Astrocyte (in vitro differentiated cells and primary cell): ENCODE results near the gene FAM50A. TPM values are rescaled to one million over a fixed set of nuclear protein-coding genes. Genes with fewer than 3 reads are reported as not detected.

ENCODE experiments used
- DNase-seq: peaks from one replicate; pipeline ENCODE4 v3.0.0-alpha.2; 2010; ENCODE audit warnings: low read depth
- FAIRE-seq: peaks from 2 replicates; lab custom pipeline; 2011; peaks lifted over from hg19 to GRCh38; lab: Jason Lieb, UNC
- H2AFZ ChIP-seq: 2 replicates; pipeline ENCODE4 v1.6.0; 2012; ENCODE audit warnings: low read depth, low read length, inconsistent platforms
- H3K27ac ChIP-seq: 2 replicates; pipeline ENCODE4 v1.5.1; 2011; ENCODE audit warnings: low read depth, low read length, inconsistent platforms
- H3K27me3 ChIP-seq: 2 replicates; pipeline ENCODE4 v1.6.0; 2011; ENCODE audit warnings: low read length, inconsistent platforms; ENCODE audit not compliant: insufficient read depth
- H3K36me3 ChIP-seq: 2 replicates; pipeline ENCODE4 v1.5.1; 2011; ENCODE audit warnings: low read length, inconsistent platforms; ENCODE audit not compliant: insufficient read depth
- H3K4me1 ChIP-seq: 2 replicates; pipeline ENCODE4 v1.5.1; 2011; ENCODE audit warnings: low read length, inconsistent platforms; ENCODE audit not compliant: insufficient read depth
- H3K4me2 ChIP-seq: 2 replicates; pipeline ENCODE4 v1.6.0; 2012; ENCODE audit warnings: low read length, inconsistent platforms
- H3K4me3 ChIP-seq: 2 replicates; pipeline ENCODE4 v1.5.1; 2011; ENCODE audit warnings: low read depth, mild to moderate bottlenecking, low read length, inconsistent platforms; ENCODE audit not compliant: insufficient read depth
- H3K79me2 ChIP-seq: 2 replicates; pipeline ENCODE4 v1.6.0; 2012; ENCODE audit warnings: mild to moderate bottlenecking, low read length, inconsistent platforms; ENCODE audit not compliant: insufficient read depth
- H3K9ac ChIP-seq: 2 replicates; pipeline ENCODE4 v1.6.0; 2012; ENCODE audit warnings: mild to moderate bottlenecking, low read length, inconsistent platforms
- H3K9me3 ChIP-seq: 2 replicates; pipeline ENCODE4 v1.5.1; 2012; ENCODE audit warnings: low read depth, mild to moderate bottlenecking, low read length, inconsistent platforms; ENCODE audit not compliant: insufficient read depth
- H4K20me1 ChIP-seq: 2 replicates; pipeline ENCODE4 v1.6.0; 2012; ENCODE audit warnings: low read length, inconsistent platforms; ENCODE audit not compliant: insufficient read depth
- H3K27ac Mint-ChIP-seq: one replicate; pipeline ENCODE4 v1.8.0; 2021; ENCODE audit warnings: mild to moderate bottlenecking, mixed read lengths; ENCODE audit not compliant: unreplicated experiment
- H3K27me3 Mint-ChIP-seq: one replicate; pipeline ENCODE4 v1.8.0; 2021; ENCODE audit warnings: low read depth, mixed read lengths; ENCODE audit not compliant: unreplicated experiment
- H3K36me3 Mint-ChIP-seq: one replicate; pipeline ENCODE4 v1.8.0; 2021; ENCODE audit warnings: low read depth, mixed read lengths; ENCODE audit not compliant: unreplicated experiment
- H3K4me1 Mint-ChIP-seq: one replicate; pipeline ENCODE4 v1.8.0; 2021; ENCODE audit warnings: low read depth, mixed read lengths; ENCODE audit not compliant: unreplicated experiment
- H3K4me3 Mint-ChIP-seq: one replicate; pipeline ENCODE4 v1.8.0; 2021; ENCODE audit warnings: mild to moderate bottlenecking, moderate library complexity, mixed read lengths; ENCODE audit not compliant: unreplicated experiment
- H3K9me3 Mint-ChIP-seq: one replicate; pipeline ENCODE4 v1.8.0; 2021; ENCODE audit warnings: mild to moderate bottlenecking, mixed read lengths; ENCODE audit not compliant: unreplicated experiment
- EZH2 ChIP-seq: IDR thresholded peaks from 2 replicates; pipeline ENCODE4 v1.6.1; 2012; ENCODE audit warnings: mild to moderate bottlenecking, low read length, inconsistent platforms; ENCODE audit not compliant: insufficient read depth
- total RNA-seq: library from RNA; stranded (reverse); gene quantifications from 2 replicates; pipeline ENCODE4 v1.2.1, GENCODE V29; 2021
- TF ChIP-seq, protein P1 (sequence below): IDR thresholded peaks from 2 replicates; pipeline ENCODE4 v1.5.1; 2011; ENCODE audit warnings: low read depth, mild to moderate bottlenecking, inconsistent platforms, low read length, moderate library complexity; ENCODE audit not compliant: insufficient read depth

Gene FAM50A
- total RNA-seq, 1 donor from 2014 or later: 100.0 TPM

DNA sequence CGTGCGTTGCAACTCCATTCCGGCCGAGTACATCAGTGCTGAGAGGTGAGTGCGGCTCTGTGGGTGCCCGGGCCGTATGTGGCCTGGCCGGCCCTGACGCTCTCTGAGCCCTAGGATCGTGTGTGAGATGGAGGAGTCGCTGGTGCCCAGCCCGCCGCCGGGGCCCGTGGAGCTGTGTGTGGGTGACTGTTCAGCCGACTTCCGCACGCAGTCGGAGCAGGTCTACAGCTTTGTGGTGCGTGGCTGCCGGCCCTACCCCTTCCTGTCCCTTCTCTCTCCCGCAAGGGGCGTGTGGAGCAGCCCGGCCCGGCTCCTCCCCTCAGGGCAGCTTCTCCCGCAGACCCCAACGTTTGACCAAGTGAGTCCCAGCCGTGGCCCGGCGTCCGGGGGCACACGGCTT is 22.1 kb downstream of the FAM50A start:
- Histone ChIP-seq H2AFZ (no peak overlapping the region), H3K4me3 (no peak overlapping the region), H3K9ac (no peak overlapping the region), H3K4me2 (no peak overlapping the region), H3K79me2 (peaks cover 22% of the 10 kb centered on the region), H3K36me3 (no peaks in the 10 kb centered on the region), H3K9me3 (no peaks in the 10 kb centered on the region), H3K4me1 (no peaks in the 10 kb centered on the region), H3K27me3 (no peaks in the 10 kb centered on the region), H4K20me1 (peaks cover 25% of the 10 kb centered on the region), H3K27ac (no peak overlapping the region)
- FAIRE-seq: no peak
- TF ChIP-seq, protein P1, sequence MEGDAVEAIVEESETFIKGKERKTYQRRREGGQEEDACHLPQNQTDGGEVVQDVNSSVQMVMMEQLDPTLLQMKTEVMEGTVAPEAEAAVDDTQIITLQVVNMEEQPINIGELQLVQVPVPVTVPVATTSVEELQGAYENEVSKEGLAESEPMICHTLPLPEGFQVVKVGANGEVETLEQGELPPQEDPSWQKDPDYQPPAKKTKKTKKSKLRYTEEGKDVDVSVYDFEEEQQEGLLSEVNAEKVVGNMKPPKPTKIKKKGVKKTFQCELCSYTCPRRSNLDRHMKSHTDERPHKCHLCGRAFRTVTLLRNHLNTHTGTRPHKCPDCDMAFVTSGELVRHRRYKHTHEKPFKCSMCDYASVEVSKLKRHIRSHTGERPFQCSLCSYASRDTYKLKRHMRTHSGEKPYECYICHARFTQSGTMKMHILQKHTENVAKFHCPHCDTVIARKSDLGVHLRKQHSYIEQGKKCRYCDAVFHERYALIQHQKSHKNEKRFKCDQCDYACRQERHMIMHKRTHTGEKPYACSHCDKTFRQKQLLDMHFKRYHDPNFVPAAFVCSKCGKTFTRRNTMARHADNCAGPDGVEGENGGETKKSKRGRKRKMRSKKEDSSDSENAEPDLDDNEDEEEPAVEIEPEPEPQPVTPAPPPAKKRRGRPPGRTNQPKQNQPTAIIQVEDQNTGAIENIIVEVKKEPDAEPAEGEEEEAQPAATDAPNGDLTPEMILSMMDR: no peak
- TF ChIP-seq EZH2: no peak
- no peak for DNase-seq
- no peaks in the 10 kb centered on the region for H3K27me3 Mint-ChIP-seq
- H3K4me3 Mint-ChIP-seq: no peak overlapping the region
- H3K36me3 Mint-ChIP-seq: no peaks in the 10 kb centered on the region
- H3K4me1 Mint-ChIP-seq: no peaks in the 10 kb centered on the region
- H3K9me3 Mint-ChIP-seq: no peaks in the 10 kb centered on the region
- no peak overlapping the region for H3K27ac Mint-ChIP-seq

DNA sequence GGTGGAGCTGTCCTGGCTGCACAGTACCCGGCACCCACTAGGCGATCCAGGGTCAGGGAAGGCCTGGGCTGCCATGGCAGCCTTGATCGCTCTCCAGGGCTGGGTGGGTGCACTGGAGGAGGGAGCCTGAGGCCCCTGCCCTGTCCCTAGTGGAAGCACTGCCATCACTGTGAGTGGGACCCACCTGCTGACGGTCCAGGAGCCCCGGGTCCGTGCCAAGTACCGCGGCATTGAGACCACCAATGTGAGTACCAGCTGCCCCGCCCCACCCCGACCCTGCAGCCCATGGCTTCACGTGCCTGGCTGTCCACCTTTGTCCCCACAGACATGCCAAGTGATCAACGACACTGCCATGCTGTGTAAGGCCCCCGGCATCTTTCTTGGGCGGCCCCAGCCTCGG is 23.0 kb downstream of the FAM50A start:
- FAIRE-seq (no peak), DNase-seq (no peak)
- Histone ChIP-seq H3K36me3 (peaks cover 1% of the 10 kb centered on the region), H3K9me3 (no peaks in the 10 kb centered on the region), H3K27me3 (no peaks in the 10 kb centered on the region), H3K4me1 (no peaks in the 10 kb centered on the region), H3K4me3 (no peak overlapping the region), H3K9ac (no peak overlapping the region), H3K79me2 (peaks cover 14% of the 10 kb centered on the region), H4K20me1 (peaks cover 17% of the 10 kb centered on the region), H3K27ac (no peak overlapping the region), H3K4me2 (no peak overlapping the region), H2AFZ (no peak overlapping the region)
- Mint-ChIP-seq H3K4me3 (no peak overlapping the region), H3K9me3 (no peaks in the 10 kb centered on the region), H3K27ac (no peak overlapping the region), H3K36me3 (no peaks in the 10 kb centered on the region), H3K27me3 (no peaks in the 10 kb centered on the region), H3K4me1 (no peaks in the 10 kb centered on the region)
- TF ChIP-seq, protein P1: no peak
- no peak for TF ChIP-seq EZH2

DNA sequence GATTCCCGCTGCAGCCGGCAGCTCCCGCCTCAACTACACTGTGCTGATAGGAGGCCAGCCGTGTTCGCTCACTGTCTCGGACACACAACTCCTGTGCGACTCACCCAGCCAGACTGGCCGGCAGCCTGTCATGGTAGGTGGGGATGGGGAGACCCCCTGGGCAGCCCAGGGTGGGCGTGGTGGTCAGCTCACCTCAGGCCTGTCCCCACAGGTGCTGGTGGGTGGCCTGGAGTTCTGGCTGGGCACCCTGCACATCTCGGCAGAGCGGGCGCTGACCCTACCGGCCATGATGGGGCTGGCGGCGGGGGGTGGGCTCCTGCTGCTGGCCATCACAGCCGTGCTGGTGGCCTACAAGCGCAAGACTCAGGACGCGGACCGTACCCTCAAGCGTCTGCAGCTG is 23.6 kb downstream of the FAM50A start:
- TF ChIP-seq, protein P1: no peak
- peaks cover 7% of the 10 kb centered on the region for H3K79me2 ChIP-seq
- no peak overlapping the region for H3K27ac ChIP-seq
- no peaks in the 10 kb centered on the region for H3K27me3 Mint-ChIP-seq
- H3K36me3 ChIP-seq: peaks cover 2% of the 10 kb centered on the region
- FAIRE-seq: no peak
- H3K36me3 Mint-ChIP-seq: no peaks in the 10 kb centered on the region
- no peak for DNase-seq
- no peaks in the 10 kb centered on the region for H3K4me1 Mint-ChIP-seq
- H3K4me3 ChIP-seq: no peak overlapping the region
- H3K27me3 ChIP-seq: no peaks in the 10 kb centered on the region
- no peak overlapping the region for H2AFZ ChIP-seq
- no peak overlapping the region for H3K4me3 Mint-ChIP-seq
- no peak overlapping the region for H3K27ac Mint-ChIP-seq
- no peak overlapping the region for H3K4me2 ChIP-seq
- no peaks in the 10 kb centered on the region for H3K9me3 ChIP-seq
- H3K9me3 Mint-ChIP-seq: no peaks in the 10 kb centered on the region
- H4K20me1 ChIP-seq: peaks cover 10% of the 10 kb centered on the region
- H3K4me1 ChIP-seq: no peaks in the 10 kb centered on the region
- H3K9ac ChIP-seq: no peak overlapping the region
